ENCODE data around the gene ABCB9. TPM values are rescaled to one million over a fixed set of nuclear protein-coding genes. Genes with fewer than 3 reads are reported as not detected.
A peak's percentile ranks its signal among the peaks of the same experiment; 100 is the strongest.

The ABCB9 gene
- total RNA-seq, 1 experiment from 2014 or later, result 6.7 TPM

- H3K36me3 ChIP-seq (ENCODE audit: control insufficient read depth, insufficient read depth, low read length), result no peaks in the 10 kb centered on the region
- Mint-ChIP-seq H3K4me3 (ENCODE audit: unreplicated experiment) (no peak overlapping the region), H3K27ac (ENCODE audit: unreplicated experiment) (no peak overlapping the region), H3K4me1 (ENCODE audit: low read depth, unreplicated experiment) (no peaks in the 10 kb centered on the region), H3K27me3 (ENCODE audit: insufficient read depth, unreplicated experiment) (no peaks in the 10 kb centered on the region), H3K36me3 (ENCODE audit: insufficient read depth, unreplicated experiment) (no peaks in the 10 kb centered on the region), H3K9me3 (ENCODE audit: unreplicated experiment) (no peaks in the 10 kb centered on the region)
- TF ChIP-seq CTCF (IDR thresholded peaks at IDR 0.05; ENCODE audit: insufficient read depth in 1 of 2, low read depth in 1 of 2, low read length in 1 of 2, severe bottlenecking in 1 of 2, unreplicated experiment in 1 of 2), result no peak
- intact Hi-C loops (cut with micrococcal nuclease; ENCODE audit: unreplicated experiment), result no loop called here
- no TSS peak for BruUV-seq (replicated peaks)
- H3K9me3 ChIP-seq, result no peaks in the 10 kb centered on the region
- ChIA-PET CTCF (no interaction called here), POLR2A (no interaction called here)
- H3K27me3 ChIP-seq (replicated peaks; ENCODE audit: control insufficient read depth, insufficient read depth, low read length), result no peaks in the 10 kb centered on the region
- H3K4me1 ChIP-seq, result no peaks in the 10 kb centered on the region
- no peak overlapping the region for H3K4me3 ChIP-seq (ENCODE audit: low read depth, low read length)
- DNase-seq, result no peak
These were observed 45.6 kb downstream of the ABCB9 start for GRCh38 chr12:122920687-122921086.

GRCh38 chr12:122918827-122919226, 47.4 kb downstream of the ABCB9 start:
- H3K4me1 ChIP-seq, result no peaks in the 10 kb centered on the region
- CTCF ChIA-PET, result no interaction called here

GRCh38 chr12:122917507-122918121, 48.6 kb downstream of the ABCB9 start:
- intact Hi-C loops (cut with micrococcal nuclease; ENCODE audit: unreplicated experiment), result no loop called here

More at GRCh38 chr12:122918827-122919226, 47.4 kb downstream of the ABCB9 start:
- H3K4me1 Mint-ChIP-seq (ENCODE audit: low read depth, unreplicated experiment), result no peaks in the 10 kb centered on the region
- no TSS peak for BruUV-seq (replicated peaks)
- no peak for DNase-seq
- H3K27me3 Mint-ChIP-seq (ENCODE audit: insufficient read depth, unreplicated experiment), result no peaks in the 10 kb centered on the region
- no peak overlapping the region for H3K4me3 ChIP-seq (ENCODE audit: low read depth, low read length)
- H3K27ac Mint-ChIP-seq (ENCODE audit: unreplicated experiment), result no peak overlapping the region
- no peak overlapping the region for H3K4me3 Mint-ChIP-seq (ENCODE audit: unreplicated experiment)
- no peaks in the 10 kb centered on the region for H3K36me3 ChIP-seq (ENCODE audit: control insufficient read depth, insufficient read depth, low read length)
- H3K9me3 Mint-ChIP-seq (ENCODE audit: unreplicated experiment), result no peaks in the 10 kb centered on the region
- POLR2A ChIA-PET, result no interaction called here
- H3K9me3 ChIP-seq, result no peaks in the 10 kb centered on the region
- no peak for TF ChIP-seq CTCF (IDR thresholded peaks at IDR 0.05; ENCODE audit: insufficient read depth in 1 of 2, low read depth in 1 of 2, low read length in 1 of 2, severe bottlenecking in 1 of 2, unreplicated experiment in 1 of 2)
- intact Hi-C loops (cut with micrococcal nuclease; ENCODE audit: unreplicated experiment), result no loop called here
- H3K27me3 ChIP-seq (replicated peaks; ENCODE audit: control insufficient read depth, insufficient read depth, low read length), result no peaks in the 10 kb centered on the region
- no peaks in the 10 kb centered on the region for H3K36me3 Mint-ChIP-seq (ENCODE audit: insufficient read depth, unreplicated experiment)

More at GRCh38 chr12:122917507-122918121, 48.6 kb downstream of the ABCB9 start:
- no TSS peak for BruUV-seq (replicated peaks)
- Histone ChIP-seq H3K27me3 (replicated peaks; ENCODE audit: control insufficient read depth, insufficient read depth, low read length) (no peaks in the 10 kb centered on the region), H3K4me3 (ENCODE audit: low read depth, low read length) (no peak overlapping the region), H3K9me3 (no peaks in the 10 kb centered on the region), H3K36me3 (ENCODE audit: control insufficient read depth, insufficient read depth, low read length) (no peaks in the 10 kb centered on the region), H3K4me1 (no peaks in the 10 kb centered on the region)
- H3K27ac Mint-ChIP-seq (ENCODE audit: unreplicated experiment), result no peak overlapping the region
- no peaks in the 10 kb centered on the region for H3K4me1 Mint-ChIP-seq (ENCODE audit: low read depth, unreplicated experiment)
- TF ChIP-seq CTCF (IDR thresholded peaks at IDR 0.05; ENCODE audit: insufficient read depth in 1 of 2, low read depth in 1 of 2, low read length in 1 of 2, severe bottlenecking in 1 of 2, unreplicated experiment in 1 of 2), result no peak
- ChIA-PET CTCF (no interaction called here), POLR2A (no interaction called here)
- H3K9me3 Mint-ChIP-seq (ENCODE audit: unreplicated experiment), result no peaks in the 10 kb centered on the region
- no peaks in the 10 kb centered on the region for H3K36me3 Mint-ChIP-seq (ENCODE audit: insufficient read depth, unreplicated experiment)
- H3K4me3 Mint-ChIP-seq (ENCODE audit: unreplicated experiment), result no peak overlapping the region
- DNase-seq, result peak; percentile 46 to 77
- H3K27me3 Mint-ChIP-seq (ENCODE audit: insufficient read depth, unreplicated experiment), result no peaks in the 10 kb centered on the region
